HEK293 (cell line): ENCODE measurements around the gene PCSK5.

ENCODE experiments used
- CTCF ChIA-PET: fragments of 350-600 bp; formaldehyde crosslinking; extraction: SDS; loops from one replicate; lab custom pipeline; 2021; ENCODE audit warnings: antibody characterized with exemption; lab: Yijun Ruan, JAX
- POLR2A ChIA-PET: fragments of 300-600 bp; formaldehyde crosslinking; extraction: SDS; loops from one replicate; lab custom pipeline; 2020; ENCODE audit warnings: antibody characterized with exemption, inconsistent platforms; lab: Yijun Ruan, JAX
- H3K27ac ChIP-seq: fragments of 200-500 bp; sonication (Bioruptor generic); 2 replicates; pipeline ENCODE4 v1.5.1; 2014; ENCODE audit warnings: low read depth, low read length, control low read depth, inconsistent platforms; ENCODE audit errors: extremely low read depth
- H3K36me3 ChIP-seq, 2 experiments: fragments of 200-500 bp in 1 of 2; sonication (Bioruptor generic) in 1 of 2; 1 replicate in 1 of 2; 2 replicates in 1 of 2; pipeline ENCODE4 v1.5.1; 2014 to 2017; ENCODE audit warnings: inconsistent platforms in 2 of 2, low read length in 2 of 2; ENCODE audit not compliant: control insufficient read depth in 2 of 2, insufficient read depth in 1 of 2
- H3K4me1 ChIP-seq: fragments of 200-500 bp; sonication (Bioruptor generic); 2 replicates; pipeline ENCODE4 v1.5.1; 2014; ENCODE audit warnings: mild to moderate bottlenecking, low read length, inconsistent platforms; ENCODE audit not compliant: control insufficient read depth, insufficient read depth
- H3K4me3 ChIP-seq: 2 replicates; pipeline ENCODE4 v1.5.1; 2011; ENCODE audit warnings: low read depth, mild to moderate bottlenecking, control low read depth, low read length, moderate library complexity
- H3K9me3 ChIP-seq: fragments of 200-500 bp; sonication (Bioruptor generic); 2 replicates; pipeline ENCODE4 v1.5.1; 2014; ENCODE audit warnings: low read depth, low read length, inconsistent platforms; ENCODE audit not compliant: control insufficient read depth, insufficient read depth
- KLF16 ChIP-seq: fragments of 450-650 bp; formaldehyde crosslinking; IDR thresholded peaks from 2 replicates; pipeline ENCODE4 v1.5.1; 2017; ENCODE audit warnings: missing biosample characterization, missing genetic modification characterization
- KLF8 ChIP-seq: fragments of 450-650 bp; formaldehyde crosslinking; IDR thresholded peaks from 2 replicates; pipeline ENCODE4 v1.5.1; 2016; ENCODE audit warnings: missing biosample characterization, missing genetic modification characterization
- MYNN ChIP-seq: fragments of 450-650 bp; formaldehyde crosslinking; IDR thresholded peaks from 2 replicates; pipeline ENCODE4 v1.5.1; 2016; ENCODE audit warnings: missing biosample characterization, missing genetic modification characterization, borderline replicate concordance
- ZIC2 ChIP-seq: fragments of 450-650 bp; formaldehyde crosslinking; IDR thresholded peaks from 2 replicates; pipeline ENCODE4 v1.5.1; 2016; ENCODE audit warnings: missing biosample characterization, missing genetic modification characterization
- ZNF155 ChIP-seq: fragments of 450-650 bp; formaldehyde crosslinking; IDR thresholded peaks from 2 replicates; pipeline ENCODE4 v1.5.1; 2016; ENCODE audit warnings: missing biosample characterization, missing genetic modification characterization
- ZNF174 ChIP-seq: fragments of 450-650 bp; formaldehyde crosslinking; IDR thresholded peaks from 2 replicates; pipeline ENCODE4 v1.5.0; 2017; ENCODE audit warnings: missing biosample characterization, mild to moderate bottlenecking, missing genetic modification characterization
- ZNF221 ChIP-seq: fragments of 450-650 bp; formaldehyde crosslinking; IDR thresholded peaks from 2 replicates; pipeline ENCODE4 v1.5.1; 2017; ENCODE audit warnings: missing biosample characterization, missing genetic modification characterization, borderline replicate concordance
- ZNF354C ChIP-seq: fragments of 450-650 bp; formaldehyde crosslinking; IDR thresholded peaks from 2 replicates; pipeline ENCODE4 v1.5.1; 2016; ENCODE audit warnings: missing biosample characterization, missing genetic modification characterization, low read depth, borderline replicate concordance
- ZNF398 ChIP-seq: fragments of 450-650 bp; formaldehyde crosslinking; IDR thresholded peaks from 2 replicates; pipeline ENCODE4 v1.5.1; 2017; ENCODE audit warnings: missing biosample characterization, missing genetic modification characterization
- ZNF433 ChIP-seq: fragments of 450-650 bp; formaldehyde crosslinking; IDR thresholded peaks from 2 replicates; pipeline ENCODE4 v1.5.1; 2016; ENCODE audit warnings: missing biosample characterization, missing genetic modification characterization, low read depth
- ZNF610 ChIP-seq: fragments of 450-650 bp; formaldehyde crosslinking; IDR thresholded peaks from 2 replicates; pipeline ENCODE4 v1.5.1; 2016; ENCODE audit warnings: missing biosample characterization, missing genetic modification characterization, borderline replicate concordance
- ZNF660 ChIP-seq: fragments of 450-650 bp; IDR thresholded peaks from 2 replicates; pipeline ENCODE4 v1.5.1; 2018; ENCODE audit warnings: missing biosample characterization, mild to moderate bottlenecking, missing genetic modification characterization
- ZNF830 ChIP-seq: fragments of 450-650 bp; IDR thresholded peaks from 2 replicates; pipeline ENCODE4 v1.5.0; 2018; ENCODE audit warnings: missing biosample characterization, missing genetic modification characterization, low read depth, mild to moderate bottlenecking, moderate library complexity
- TF ChIP-seq, protein P1 (sequence below): fragments of 450-650 bp; formaldehyde crosslinking; IDR thresholded peaks from 2 replicates; pipeline ENCODE4 v1.5.1; 2016; ENCODE audit warnings: missing biosample characterization, missing genetic modification characterization
- TF ChIP-seq, protein P2 (sequence below): fragments of 450-650 bp; formaldehyde crosslinking; IDR thresholded peaks from 2 replicates; pipeline ENCODE4 v1.5.1; 2016; ENCODE audit warnings: missing biosample characterization, missing genetic modification characterization
- TF ChIP-seq, protein P3 (sequence below): fragments of 450-650 bp; formaldehyde crosslinking; IDR thresholded peaks from 2 replicates; pipeline ENCODE4 v1.5.1; 2016; ENCODE audit warnings: missing biosample characterization, missing genetic modification characterization, borderline replicate concordance
- TF ChIP-seq, protein P4 (sequence below): fragments of 450-650 bp; formaldehyde crosslinking; IDR thresholded peaks from 2 replicates; pipeline ENCODE4 v1.5.1; 2016; ENCODE audit warnings: missing biosample characterization, missing genetic modification characterization

The PCSK5 gene

GRCh38 chr9:76200745-76201144 lies 310.3 kb downstream of the PCSK5 start (continued):
- TF ChIP-seq ZNF354C (tag by site-specific recombination) (no peak), MYNN (tag by site-specific recombination) (no peak), ZNF221 (tag by site-specific recombination) (no peak), KLF16 (no peak), ZNF830 (tag by site-specific recombination) (no peak), ZNF155 (no peak), KLF8 (tag by site-specific recombination) (no peak)
- TF ChIP-seq, protein P1, sequence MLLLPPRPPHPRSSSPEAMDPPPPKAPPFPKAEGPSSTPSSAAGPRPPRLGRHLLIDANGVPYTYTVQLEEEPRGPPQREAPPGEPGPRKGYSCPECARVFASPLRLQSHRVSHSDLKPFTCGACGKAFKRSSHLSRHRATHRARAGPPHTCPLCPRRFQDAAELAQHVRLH (tag by site-specific recombination): no peak
- TF ChIP-seq, protein P2, sequence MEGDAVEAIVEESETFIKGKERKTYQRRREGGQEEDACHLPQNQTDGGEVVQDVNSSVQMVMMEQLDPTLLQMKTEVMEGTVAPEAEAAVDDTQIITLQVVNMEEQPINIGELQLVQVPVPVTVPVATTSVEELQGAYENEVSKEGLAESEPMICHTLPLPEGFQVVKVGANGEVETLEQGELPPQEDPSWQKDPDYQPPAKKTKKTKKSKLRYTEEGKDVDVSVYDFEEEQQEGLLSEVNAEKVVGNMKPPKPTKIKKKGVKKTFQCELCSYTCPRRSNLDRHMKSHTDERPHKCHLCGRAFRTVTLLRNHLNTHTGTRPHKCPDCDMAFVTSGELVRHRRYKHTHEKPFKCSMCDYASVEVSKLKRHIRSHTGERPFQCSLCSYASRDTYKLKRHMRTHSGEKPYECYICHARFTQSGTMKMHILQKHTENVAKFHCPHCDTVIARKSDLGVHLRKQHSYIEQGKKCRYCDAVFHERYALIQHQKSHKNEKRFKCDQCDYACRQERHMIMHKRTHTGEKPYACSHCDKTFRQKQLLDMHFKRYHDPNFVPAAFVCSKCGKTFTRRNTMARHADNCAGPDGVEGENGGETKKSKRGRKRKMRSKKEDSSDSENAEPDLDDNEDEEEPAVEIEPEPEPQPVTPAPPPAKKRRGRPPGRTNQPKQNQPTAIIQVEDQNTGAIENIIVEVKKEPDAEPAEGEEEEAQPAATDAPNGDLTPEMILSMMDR (tag by site-specific recombination): no peak
- TF ChIP-seq, protein P3, sequence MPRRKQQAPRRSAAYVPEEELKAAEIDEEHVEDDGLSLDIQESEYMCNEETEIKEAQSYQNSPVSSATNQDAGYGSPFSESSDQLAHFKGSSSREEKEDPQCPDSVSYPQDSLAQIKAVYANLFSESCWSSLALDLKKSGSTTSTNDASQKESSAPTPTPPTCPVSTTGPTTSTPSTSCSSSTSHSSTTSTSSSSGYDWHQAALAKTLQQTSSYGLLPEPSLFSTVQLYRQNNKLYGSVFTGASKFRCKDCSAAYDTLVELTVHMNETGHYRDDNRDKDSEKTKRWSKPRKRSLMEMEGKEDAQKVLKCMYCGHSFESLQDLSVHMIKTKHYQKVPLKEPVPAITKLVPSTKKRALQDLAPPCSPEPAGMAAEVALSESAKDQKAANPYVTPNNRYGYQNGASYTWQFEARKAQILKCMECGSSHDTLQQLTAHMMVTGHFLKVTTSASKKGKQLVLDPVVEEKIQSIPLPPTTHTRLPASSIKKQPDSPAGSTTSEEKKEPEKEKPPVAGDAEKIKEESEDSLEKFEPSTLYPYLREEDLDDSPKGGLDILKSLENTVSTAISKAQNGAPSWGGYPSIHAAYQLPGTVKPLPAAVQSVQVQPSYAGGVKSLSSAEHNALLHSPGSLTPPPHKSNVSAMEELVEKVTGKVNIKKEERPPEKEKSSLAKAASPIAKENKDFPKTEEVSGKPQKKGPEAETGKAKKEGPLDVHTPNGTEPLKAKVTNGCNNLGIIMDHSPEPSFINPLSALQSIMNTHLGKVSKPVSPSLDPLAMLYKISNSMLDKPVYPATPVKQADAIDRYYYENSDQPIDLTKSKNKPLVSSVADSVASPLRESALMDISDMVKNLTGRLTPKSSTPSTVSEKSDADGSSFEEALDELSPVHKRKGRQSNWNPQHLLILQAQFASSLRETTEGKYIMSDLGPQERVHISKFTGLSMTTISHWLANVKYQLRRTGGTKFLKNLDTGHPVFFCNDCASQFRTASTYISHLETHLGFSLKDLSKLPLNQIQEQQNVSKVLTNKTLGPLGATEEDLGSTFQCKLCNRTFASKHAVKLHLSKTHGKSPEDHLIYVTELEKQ (tag by site-specific recombination): no peak

GRCh38 chr9:76203373-76203772 lies 312.9 kb downstream of the PCSK5 start:
- ChIA-PET CTCF (interaction anchor here (0.6 kb wide), 1 partner anchor 168 kb away, joined by 3 read pairs; no protein-coding TSS in a partner anchor), POLR2A (no interaction called here)
- Histone ChIP-seq H3K4me1 (no peaks in the 10 kb centered on the region), H3K27ac (no peak overlapping the region), H3K9me3 (no peaks in the 10 kb centered on the region), H3K4me3 (no peak overlapping the region), H3K36me3 (no peaks in the 10 kb centered on the region)
- no peak for TF ChIP-seq ZIC2 (tag by site-specific recombination)
- TF ChIP-seq ZNF660 (tag by site-specific recombination): no peak
- TF ChIP-seq, protein P4, sequence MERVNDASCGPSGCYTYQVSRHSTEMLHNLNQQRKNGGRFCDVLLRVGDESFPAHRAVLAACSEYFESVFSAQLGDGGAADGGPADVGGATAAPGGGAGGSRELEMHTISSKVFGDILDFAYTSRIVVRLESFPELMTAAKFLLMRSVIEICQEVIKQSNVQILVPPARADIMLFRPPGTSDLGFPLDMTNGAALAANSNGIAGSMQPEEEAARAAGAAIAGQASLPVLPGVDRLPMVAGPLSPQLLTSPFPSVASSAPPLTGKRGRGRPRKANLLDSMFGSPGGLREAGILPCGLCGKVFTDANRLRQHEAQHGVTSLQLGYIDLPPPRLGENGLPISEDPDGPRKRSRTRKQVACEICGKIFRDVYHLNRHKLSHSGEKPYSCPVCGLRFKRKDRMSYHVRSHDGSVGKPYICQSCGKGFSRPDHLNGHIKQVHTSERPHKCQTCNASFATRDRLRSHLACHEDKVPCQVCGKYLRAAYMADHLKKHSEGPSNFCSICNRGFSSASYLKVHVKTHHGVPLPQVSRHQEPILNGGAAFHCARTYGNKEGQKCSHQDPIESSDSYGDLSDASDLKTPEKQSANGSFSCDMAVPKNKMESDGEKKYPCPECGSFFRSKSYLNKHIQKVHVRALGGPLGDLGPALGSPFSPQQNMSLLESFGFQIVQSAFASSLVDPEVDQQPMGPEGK (tag by site-specific recombination): no peak
- no peak for TF ChIP-seq ZNF354C (tag by site-specific recombination)
- TF ChIP-seq ZNF433 (tag by site-specific recombination): no peak
- no peak for TF ChIP-seq ZNF398 (tag by site-specific recombination)
- no peak for TF ChIP-seq ZNF610 (tag by site-specific recombination)
- no peak for TF ChIP-seq ZNF174 (tag by site-specific recombination)
